AG04450 (cell line): ENCODE results near the gene IFI44L. TPM values are rescaled to one million over a fixed set of nuclear protein-coding genes. Genes with fewer than 3 reads are reported as not detected.

Experiments used
- CTCF ChIA-PET: fragments of 300-600, 350-600 bp; formaldehyde crosslinking; extraction: SDS; loops from one replicate; lab custom pipeline; 2022; ENCODE audit warnings: antibody characterized with exemption, inconsistent platforms; lab: Charles Lee
- POLR2A ChIA-PET: fragments of 350-600 bp; formaldehyde crosslinking; extraction: SDS; loops from one replicate; lab custom pipeline; 2021; ENCODE audit warnings: antibody characterized with exemption, inconsistent platforms; lab: Yijun Ruan, JAX
- DNase-seq: peaks from one replicate; pipeline ENCODE4 v3.0.0-alpha.2; 2011; ENCODE audit warnings: low read depth, low spot score
- H3K27ac ChIP-seq: one replicate; pipeline ENCODE4 v1.5.1; 2012; ENCODE audit warnings: low read depth, low read length, control low read depth
- H3K27me3 ChIP-seq: one replicate; pipeline ENCODE4 v1.6.0; 2012; ENCODE audit warnings: low read length; ENCODE audit not compliant: control insufficient read depth, insufficient read depth
- H3K4me3 ChIP-seq: 2 replicates; pipeline ENCODE4 v1.5.1; 2011; ENCODE audit warnings: mild to moderate bottlenecking, low read depth, low read length, control low read depth
- H3K9me3 ChIP-seq: 2 replicates; pipeline ENCODE4 v1.5.1; 2012; ENCODE audit warnings: low read length; ENCODE audit not compliant: control insufficient read depth, insufficient read depth
- CTCF ChIP-seq: IDR thresholded peaks from 2 replicates; pipeline ENCODE4 v1.5.1; 2011; ENCODE audit warnings: low read depth, low read length, control low read depth, inconsistent platforms
- polyA plus RNA-seq: library from polyadenylated mRNA; depleted of rRNA; stranded (reverse); fragments of >200 nt; gene quantifications from 2 replicates; pipeline ENCODE4 v1.2.3, GENCODE V29; 2011

IFI44L gene
- polyA plus RNA-seq, 1 experiment: 1.1 TPM

GRCh38 chr1:78604643-78605042, 15.6 kb upstream of the IFI44L start:
- DNase-seq: no peak
- H3K27me3 ChIP-seq: no peaks in the 10 kb centered on the region
- CTCF ChIA-PET: interaction anchor here (2.5 to 8.0 kb wide), 3 partner anchors 13 to 474 kb away, joined by 13 to 202 read pairs (median 128); no protein-coding TSS in a partner anchor
- no peak overlapping the region for H3K4me3 ChIP-seq
- no peaks in the 10 kb centered on the region for H3K9me3 ChIP-seq
- POLR2A ChIA-PET: interaction anchor here (0.7 kb wide), 1 partner anchor 1027 kb away, joined by 4 read pairs; no protein-coding TSS in a partner anchor
- H3K27ac ChIP-seq: no peak overlapping the region
- no peak for TF ChIP-seq CTCF

- CTCF ChIA-PET: interaction anchor here (0.8 to 8.0 kb wide), 20 partner anchors 8 to 501 kb away, joined by 3 to 202 read pairs (median 6); partner anchors contain the start of genes IFI44 and IFI44L
Measured at GRCh38 chr1:78606274-78606673, 14.0 kb upstream of the IFI44L start.

GRCh38 chr1:78607334-78607927, 12.8 kb upstream of the IFI44L start:
- CTCF ChIA-PET: interaction anchor here (0.6 to 8.0 kb wide), 30 partner anchors 8 to 502 kb away, joined by 3 to 202 read pairs (median 4); partner anchors contain the start of gene IFI44L
- Histone ChIP-seq H3K27ac (no peak overlapping the region), H3K4me3 (no peak overlapping the region), H3K27me3 (no peaks in the 10 kb centered on the region), H3K9me3 (no peaks in the 10 kb centered on the region)
- POLR2A ChIA-PET: no interaction called here
- peak; percentile 63 for TF ChIP-seq CTCF
- DNase-seq: no peak

More at GRCh38 chr1:78606274-78606673, 14.0 kb upstream of the IFI44L start:
- H3K27ac ChIP-seq: no peak overlapping the region
- POLR2A ChIA-PET: no interaction called here
- H3K4me3 ChIP-seq: no peak overlapping the region
- DNase-seq: no peak
- H3K9me3 ChIP-seq: no peaks in the 10 kb centered on the region
- no peak for TF ChIP-seq CTCF
- H3K27me3 ChIP-seq: no peaks in the 10 kb centered on the region

GRCh38 chr1:78607944-78608343, 12.3 kb upstream of the IFI44L start:
- H3K4me3 ChIP-seq: no peak overlapping the region
- CTCF ChIA-PET: interaction anchor here (0.6 to 8.0 kb wide), 19 partner anchors 8 to 493 kb away, joined by 3 to 202 read pairs (median 5); no protein-coding TSS in a partner anchor
- TF ChIP-seq CTCF: 0 out of 2 replicates have a peak, but pooled peaks have one; percentile 4
- H3K9me3 ChIP-seq: no peaks in the 10 kb centered on the region
- no peak overlapping the region for H3K27ac ChIP-seq
- DNase-seq: no peak
- POLR2A ChIA-PET: no interaction called here
- H3K27me3 ChIP-seq: no peaks in the 10 kb centered on the region

- no peaks in the 10 kb centered on the region for H3K9me3 ChIP-seq
- no peaks in the 10 kb centered on the region for H3K27me3 ChIP-seq
- no peak overlapping the region for H3K4me3 ChIP-seq
- no peak overlapping the region for H3K27ac ChIP-seq
- ChIA-PET POLR2A (interaction anchor here (0.9 kb wide), 1 partner anchor 223 kb away, joined by 3 read pairs; no protein-coding TSS in a partner anchor), CTCF (interaction anchor here (0.6 to 1.9 kb wide), 40 partner anchors 10 to 490 kb away, joined by 3 to 31 read pairs (median 4); partner anchors contain the start of gene IFI44)
- DNase-seq: peak; percentile 66
- TF ChIP-seq CTCF: peak; percentile 90
Measured at GRCh38 chr1:78617615-78618026, 2.6 kb upstream of the IFI44L start.
